Neuron (in vitro differentiated cells): ENCODE measurements around the gene DUXB.

ENCODE experiments used
- H2AFZ ChIP-seq: one replicate; pipeline ENCODE4 v1.6.1; 2013; ENCODE audit warnings: low read depth, mild to moderate bottlenecking, inconsistent platforms, low read length, moderate library complexity
- H3K27me3 ChIP-seq: one replicate; pipeline ENCODE4 v1.6.1; 2013; ENCODE audit warnings: low read length; ENCODE audit not compliant: insufficient read depth
- H3K36me3 ChIP-seq: one replicate; pipeline ENCODE4 v1.6.1; 2013; ENCODE audit warnings: low read length; ENCODE audit not compliant: insufficient read depth
- H3K4me1 ChIP-seq: one replicate; pipeline ENCODE4 v1.6.1; 2013; ENCODE audit warnings: low read length; ENCODE audit not compliant: insufficient read depth
- H3K4me3 ChIP-seq: 2 replicates; pipeline ENCODE4 v1.5.1; 2013; ENCODE audit warnings: mild to moderate bottlenecking, low read length, moderate library complexity
- H3K9me3 ChIP-seq: one replicate; pipeline ENCODE4 v1.6.1; 2013; ENCODE audit warnings: low read length

DUXB gene

GRCh38 chr16:75703306-75703705, 2.0 kb upstream of the DUXB start:
- H2AFZ ChIP-seq = no peak overlapping the region
- H3K9me3 ChIP-seq = no peaks in the 10 kb centered on the region
- H3K4me1 ChIP-seq = peaks cover 31% of the 10 kb centered on the region
- H3K4me3 ChIP-seq = no peak overlapping the region
- no peaks in the 10 kb centered on the region for H3K27me3 ChIP-seq
- H3K36me3 ChIP-seq = no peaks in the 10 kb centered on the region

DNA sequence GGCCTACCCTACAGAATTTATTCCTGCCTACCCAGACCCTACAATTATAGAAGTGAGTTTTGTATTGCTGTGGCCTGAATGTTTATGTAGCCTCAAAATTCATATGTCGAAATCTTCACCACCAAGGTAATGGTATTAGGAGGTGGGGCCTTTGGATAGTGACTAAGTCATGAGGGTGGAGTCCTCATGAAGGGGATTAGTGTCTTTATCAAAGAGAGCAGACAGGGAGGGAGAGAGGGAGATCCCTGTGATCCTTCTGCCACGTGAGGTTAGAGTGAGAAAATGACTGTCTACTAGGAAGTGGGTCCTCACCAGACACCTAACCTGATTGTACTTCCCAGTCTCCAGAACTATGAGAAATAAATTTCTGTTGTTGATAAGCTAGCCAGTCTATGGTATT, 981 bp upstream of the DUXB start:
- Histone ChIP-seq H3K4me3 (no peak overlapping the region), H2AFZ (no peak overlapping the region), H3K36me3 (no peaks in the 10 kb centered on the region), H3K4me1 (peaks cover 22% of the 10 kb centered on the region), H3K9me3 (no peaks in the 10 kb centered on the region), H3K27me3 (no peaks in the 10 kb centered on the region)

GRCh38 chr16:75697571-75697970, 3.7 kb downstream of the DUXB start:
- Histone ChIP-seq H3K9me3 (no peaks in the 10 kb centered on the region), H3K27me3 (no peaks in the 10 kb centered on the region), H3K4me1 (peaks cover 2% of the 10 kb centered on the region), H2AFZ (no peak overlapping the region), H3K4me3 (no peak overlapping the region), H3K36me3 (no peaks in the 10 kb centered on the region)

- Histone ChIP-seq H3K36me3 (no peaks in the 10 kb centered on the region), H3K27me3 (no peaks in the 10 kb centered on the region), H3K4me3 (no peak overlapping the region), H2AFZ (no peak overlapping the region), H3K9me3 (no peaks in the 10 kb centered on the region), H3K4me1 (peaks cover 2% of the 10 kb centered on the region)
Measured at GRCh38 chr16:75695708-75696107, 5.6 kb downstream of the DUXB start.

DNA sequence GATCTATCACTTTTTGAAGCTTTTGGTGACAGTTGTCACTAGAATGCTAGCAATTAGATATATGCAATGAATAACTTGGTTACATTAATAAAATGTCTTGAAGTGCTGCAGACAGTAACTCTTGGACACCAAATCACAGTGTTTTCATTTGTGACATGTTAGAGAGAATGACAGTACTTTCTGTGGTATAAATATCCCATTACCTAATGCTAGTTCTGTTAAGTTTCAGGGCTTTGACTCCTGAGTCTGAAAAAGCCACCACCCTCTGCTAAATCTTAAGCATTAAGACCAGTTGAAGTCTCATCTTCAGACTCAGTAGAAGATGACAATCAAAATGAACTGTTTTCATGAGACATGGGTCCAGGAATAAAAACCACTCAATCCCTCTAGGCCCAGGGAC, 13.9 kb downstream of the DUXB start:
- H3K4me3 ChIP-seq = no peak overlapping the region
- no peaks in the 10 kb centered on the region for H3K27me3 ChIP-seq
- H3K9me3 ChIP-seq = peaks cover 5% of the 10 kb centered on the region
- no peak overlapping the region for H2AFZ ChIP-seq
- H3K36me3 ChIP-seq = no peaks in the 10 kb centered on the region
- no peaks in the 10 kb centered on the region for H3K4me1 ChIP-seq

- Histone ChIP-seq H2AFZ (no peak overlapping the region), H3K27me3 (no peaks in the 10 kb centered on the region), H3K9me3 (peaks cover 5% of the 10 kb centered on the region), H3K36me3 (no peaks in the 10 kb centered on the region), H3K4me3 (no peak overlapping the region), H3K4me1 (no peaks in the 10 kb centered on the region)
Measured at GRCh38 chr16:75682308-75682707, 19.0 kb downstream of the DUXB start.

- Histone ChIP-seq H3K9me3 (peaks cover 3% of the 10 kb centered on the region), H3K27me3 (no peaks in the 10 kb centered on the region), H3K4me3 (no peak overlapping the region), H3K36me3 (no peaks in the 10 kb centered on the region), H3K4me1 (no peaks in the 10 kb centered on the region), H2AFZ (no peak overlapping the region)
Measured at GRCh38 chr16:75679366-75679765, 21.9 kb downstream of the DUXB start.

- H3K4me1 ChIP-seq = no peaks in the 10 kb centered on the region
- no peak within 1 kb of the TSS for H2AFZ ChIP-seq
- no peak within 1 kb of the TSS for H3K4me3 ChIP-seq
- H3K36me3 ChIP-seq = no peaks in the 10 kb centered on the region
- no peaks in the 10 kb centered on the region for H3K27me3 ChIP-seq
- no peaks in the 10 kb centered on the region for H3K9me3 ChIP-seq
Measured at GRCh38 chr16:75676909-75677308, 24.4 kb downstream of the DUXB start, which contains the start of gene CPHXL2. TSS of gene CPHXL2 (minus strand) at chr16:75677009. CDS start at chr16:75676999, 10 bp downstream.

GRCh38 chr16:75667503-75667902, 33.8 kb downstream of the DUXB start:
- Histone ChIP-seq H3K4me1 (no peaks in the 10 kb centered on the region), H2AFZ (no peak overlapping the region), H3K27me3 (no peaks in the 10 kb centered on the region), H3K36me3 (no peaks in the 10 kb centered on the region), H3K9me3 (no peaks in the 10 kb centered on the region), H3K4me3 (no peak overlapping the region)

- Histone ChIP-seq H3K4me1 (no peaks in the 10 kb centered on the region), H3K9me3 (no peaks in the 10 kb centered on the region), H2AFZ (no peak overlapping the region), H3K27me3 (no peaks in the 10 kb centered on the region), H3K36me3 (peaks cover 43% of the 10 kb centered on the region), H3K4me3 (no peak overlapping the region)
Measured at GRCh38 chr16:75660726-75661302, 40.4 kb downstream of the DUXB start.

DNA sequence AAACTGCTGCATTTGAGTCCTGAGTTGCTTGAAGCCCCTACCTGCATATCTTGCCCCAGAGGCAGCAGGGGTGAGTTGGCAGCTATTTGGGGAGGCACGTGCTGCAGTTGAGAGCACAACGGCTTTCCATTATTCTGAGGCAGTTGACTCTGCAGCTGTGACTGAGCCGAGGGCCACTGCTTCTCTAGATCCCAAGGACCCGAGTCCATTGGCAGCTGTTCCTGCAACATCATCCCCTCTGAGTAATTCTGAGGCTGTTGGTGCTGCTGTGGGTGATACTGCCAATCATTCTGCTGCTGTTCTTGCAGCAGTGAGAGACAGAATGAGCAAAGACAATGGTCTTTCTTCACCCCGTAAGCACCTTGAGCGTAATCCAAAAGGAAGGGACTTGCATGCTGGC, 40.9 kb downstream of the DUXB start:
- no peak overlapping the region for H3K4me3 ChIP-seq
- H3K4me1 ChIP-seq = no peaks in the 10 kb centered on the region
- peaks cover 47% of the 10 kb centered on the region for H3K36me3 ChIP-seq
- H3K9me3 ChIP-seq = no peaks in the 10 kb centered on the region
- no peaks in the 10 kb centered on the region for H3K27me3 ChIP-seq
- no peak overlapping the region for H2AFZ ChIP-seq

GRCh38 chr16:75658175-75658574, 43.1 kb downstream of the DUXB start:
- Histone ChIP-seq H3K27me3 (no peaks in the 10 kb centered on the region), H3K4me1 (no peaks in the 10 kb centered on the region), H3K4me3 (no peak overlapping the region), H3K9me3 (no peaks in the 10 kb centered on the region), H2AFZ (no peak overlapping the region), H3K36me3 (peaks cover 62% of the 10 kb centered on the region)

DNA sequence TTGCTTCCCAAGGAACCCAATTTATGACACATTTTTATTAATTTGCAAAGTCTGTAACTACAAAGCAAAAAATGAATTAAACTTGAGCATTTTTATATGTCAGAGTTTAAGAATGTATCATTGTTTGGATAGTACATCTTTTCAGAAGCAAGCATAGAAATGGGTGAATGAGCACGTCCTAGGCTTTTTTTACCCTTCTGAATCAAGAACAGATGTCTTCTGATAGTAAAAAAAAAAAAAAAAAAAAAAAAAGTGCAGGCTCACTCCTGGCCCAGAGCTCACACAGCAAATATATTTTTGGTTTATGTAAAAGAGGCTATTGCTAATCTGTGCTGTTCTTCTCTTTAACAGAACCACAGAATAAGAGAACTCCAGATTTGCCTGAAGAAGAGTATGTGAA, 47.3 kb downstream of the DUXB start:
- Histone ChIP-seq H3K4me3 (no peak overlapping the region), H3K27me3 (no peaks in the 10 kb centered on the region), H2AFZ (no peak overlapping the region), H3K4me1 (peaks cover 17% of the 10 kb centered on the region), H3K9me3 (peaks cover 3% of the 10 kb centered on the region), H3K36me3 (peaks cover 59% of the 10 kb centered on the region)
